ENCODE data around the gene CCDC188. TPM values are rescaled to one million over a fixed set of nuclear protein-coding genes. Genes with fewer than 3 reads are reported as not detected.

The CCDC188 gene
- polyA plus RNA-seq, 1 experiment, result 6.5 TPM

DNA sequence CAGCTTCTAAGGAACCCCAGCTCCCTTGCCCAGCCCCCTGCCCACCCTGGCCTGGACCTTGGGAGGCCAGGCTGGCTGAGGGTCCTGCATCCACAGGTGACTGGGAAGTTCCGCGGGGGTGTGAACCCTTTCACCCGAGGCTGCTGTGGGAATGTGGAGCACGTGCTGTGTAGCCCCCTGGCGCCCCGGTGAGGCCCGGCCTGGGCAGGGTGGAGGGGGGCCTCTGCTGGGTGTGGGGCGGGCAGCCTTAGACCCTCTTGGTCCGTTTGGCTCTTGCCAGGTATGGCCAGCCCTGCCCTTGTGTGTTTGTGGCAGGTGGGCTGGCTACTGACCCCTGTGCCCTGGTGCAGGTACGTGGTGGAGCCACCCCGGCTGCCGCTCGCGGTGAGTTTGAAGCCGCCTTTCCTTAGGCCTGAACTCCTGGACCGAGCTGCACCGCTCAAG, 10.3 kb downstream of the CCDC188 start:
- Histone ChIP-seq H3K36me3 (ENCODE audit: control insufficient read depth, insufficient read depth, low read length) (peaks cover 20% of the 10 kb centered on the region), H3K4me3 (ENCODE audit: low read depth, low read length) (no peak overlapping the region), H3K27me3 (ENCODE audit: control insufficient read depth, insufficient read depth, low read length) (no peaks in the 10 kb centered on the region)
- DNase-seq (ENCODE audit: low read depth), result no peak
- POLR2A ChIA-PET, result no interaction called here
- CTCF ChIA-PET, result interaction anchor here (0.5 kb wide), 1 partner anchor 172 kb away, joined by 3 read pairs; no protein-coding TSS in a partner anchor
- no peak for TF ChIP-seq CTCF (IDR thresholded peaks at IDR 0.05; ENCODE audit: insufficient read depth, low read depth, low read length)

DNA sequence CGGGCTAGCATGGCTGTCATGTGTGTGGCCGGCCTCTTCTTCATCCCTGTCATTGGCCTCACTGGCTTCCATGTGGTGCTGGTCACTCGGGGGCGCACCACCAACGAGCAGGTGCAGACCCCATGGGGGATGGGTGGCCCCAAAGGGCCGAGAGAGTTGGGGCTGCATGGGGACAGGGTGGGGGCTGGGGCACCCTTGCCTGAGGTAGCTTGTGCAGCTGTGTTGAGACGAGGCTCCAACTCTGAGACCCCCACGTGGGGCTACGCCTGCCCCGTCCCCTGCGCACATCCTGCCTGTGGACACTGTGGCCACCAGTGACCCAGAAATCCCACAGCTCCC, 10.8 kb downstream of the CCDC188 start:
- TF ChIP-seq CTCF (IDR thresholded peaks at IDR 0.05; ENCODE audit: insufficient read depth, low read depth, low read length), result no peak

DNA sequence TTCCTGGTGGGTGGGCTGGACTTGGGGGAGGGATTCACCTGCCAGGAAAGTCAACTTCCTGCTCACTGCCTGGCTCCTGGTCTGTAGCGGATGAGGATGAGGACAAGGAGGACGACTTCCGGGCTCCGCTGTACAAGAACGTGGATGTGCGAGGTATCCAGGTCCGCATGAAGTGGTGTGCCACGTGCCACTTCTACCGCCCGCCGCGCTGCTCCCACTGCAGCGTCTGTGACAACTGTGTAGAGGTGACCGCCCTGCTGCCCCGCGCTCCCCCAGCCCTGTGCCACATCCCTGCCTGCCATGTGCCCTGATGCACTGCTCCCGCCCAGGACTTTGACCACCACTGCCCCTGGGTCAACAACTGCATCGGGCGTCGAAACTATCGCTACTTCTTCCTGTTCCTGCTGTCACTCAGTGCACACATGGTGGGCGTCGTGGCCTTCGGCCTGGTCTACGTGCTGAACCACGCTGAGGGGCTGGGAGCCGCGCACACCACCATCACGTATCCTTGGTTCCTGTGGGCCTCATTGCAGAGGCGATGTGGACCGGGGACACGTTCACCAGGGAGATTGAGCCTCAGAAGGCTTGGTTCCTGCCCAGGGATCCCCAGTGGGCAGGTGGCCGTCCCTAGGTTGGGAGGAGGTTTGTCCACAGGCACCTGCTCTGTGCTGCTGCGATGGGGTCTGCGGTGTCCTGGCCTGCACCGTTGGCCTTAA, 11.3 kb downstream of the CCDC188 start:
- ChIA-PET POLR2A (no interaction called here), CTCF (interaction anchor here (1.3 kb wide), 1 partner anchor 15 kb away, joined by 4 read pairs; no protein-coding TSS in a partner anchor)
- Histone ChIP-seq H3K27me3 (ENCODE audit: control insufficient read depth, insufficient read depth, low read length) (no peaks in the 10 kb centered on the region), H3K4me3 (ENCODE audit: low read depth, low read length) (no peak overlapping the region), H3K36me3 (ENCODE audit: control insufficient read depth, insufficient read depth, low read length) (peaks cover 17% of the 10 kb centered on the region)
- TF ChIP-seq CTCF (IDR thresholded peaks at IDR 0.05; ENCODE audit: insufficient read depth, low read depth, low read length), result no peak
- no peak for DNase-seq (ENCODE audit: low read depth)

More for the DNA sequence above, 10.8 kb downstream of the CCDC188 start:
- POLR2A ChIA-PET, result no interaction called here
- CTCF ChIA-PET, result no interaction called here
- H3K27me3 ChIP-seq (ENCODE audit: control insufficient read depth, insufficient read depth, low read length), result no peaks in the 10 kb centered on the region
- peaks cover 20% of the 10 kb centered on the region for H3K36me3 ChIP-seq (ENCODE audit: control insufficient read depth, insufficient read depth, low read length)
- H3K4me3 ChIP-seq (ENCODE audit: low read depth, low read length), result no peak overlapping the region
- DNase-seq (ENCODE audit: low read depth), result no peak

DNA sequence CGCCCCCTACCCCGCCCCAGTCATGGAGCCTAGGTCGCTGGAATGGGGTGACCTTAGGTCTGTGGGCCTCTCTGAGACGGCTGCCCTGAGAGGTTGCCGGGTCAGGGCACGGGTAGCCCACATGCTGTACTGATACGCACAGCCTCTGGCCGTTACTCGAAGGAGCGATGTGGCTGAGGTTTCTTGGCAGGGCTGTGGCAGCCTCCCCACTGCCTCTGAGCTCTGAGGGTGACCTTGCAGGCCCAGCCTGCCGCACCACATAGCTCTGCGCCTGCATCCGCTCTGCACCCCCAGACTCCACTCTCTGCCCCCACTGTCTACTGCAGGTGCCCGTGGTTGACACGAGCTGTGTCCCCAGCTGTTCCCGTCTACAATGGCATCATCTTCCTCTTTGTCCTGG, 12.0 kb downstream of the CCDC188 start:
- TF ChIP-seq CTCF (IDR thresholded peaks at IDR 0.05; ENCODE audit: insufficient read depth, low read depth, low read length), result no peak
- DNase-seq (ENCODE audit: low read depth), result no peak
- ChIA-PET CTCF (interaction anchor here (0.7 to 1.3 kb wide), 2 partner anchors 14 to 18 kb away, joined by 3 to 4 read pairs; no protein-coding TSS in a partner anchor), POLR2A (no interaction called here)
- Histone ChIP-seq H3K27me3 (ENCODE audit: control insufficient read depth, insufficient read depth, low read length) (no peaks in the 10 kb centered on the region), H3K4me3 (ENCODE audit: low read depth, low read length) (no peak overlapping the region), H3K36me3 (ENCODE audit: control insufficient read depth, insufficient read depth, low read length) (peaks cover 13% of the 10 kb centered on the region)

DNA sequence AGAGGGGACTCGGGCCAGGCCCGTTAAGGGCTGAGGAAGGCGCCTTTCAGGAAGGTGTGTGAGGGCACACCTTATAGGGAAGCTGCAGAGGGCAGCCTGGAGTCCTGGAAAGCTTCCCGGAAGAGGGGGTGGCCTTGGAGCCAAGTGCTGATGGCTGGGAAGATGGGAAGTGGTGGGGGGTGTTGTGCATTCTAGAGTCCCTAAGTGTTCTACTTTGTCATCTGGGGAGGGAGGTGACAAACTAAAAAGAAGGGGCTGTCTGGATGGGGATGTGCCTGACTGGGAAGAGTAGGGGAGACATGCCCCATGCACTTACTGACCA, 12.5 kb downstream of the CCDC188 start:
- TF ChIP-seq CTCF (IDR thresholded peaks at IDR 0.05; ENCODE audit: insufficient read depth, low read depth, low read length), result no peak
- no peak for DNase-seq (ENCODE audit: low read depth)
- Histone ChIP-seq H3K36me3 (ENCODE audit: control insufficient read depth, insufficient read depth, low read length) (peaks cover 11% of the 10 kb centered on the region), H3K4me3 (ENCODE audit: low read depth, low read length) (no peak overlapping the region), H3K27me3 (ENCODE audit: control insufficient read depth, insufficient read depth, low read length) (no peaks in the 10 kb centered on the region)
- POLR2A ChIA-PET, result no interaction called here
- CTCF ChIA-PET, result interaction anchor here (0.7 to 1.5 kb wide), 3 partner anchors 14 to 19 kb away, joined by 3 to 6 read pairs (median 4); no protein-coding TSS in a partner anchor

Measured in BJ (cell line).